GM18511 (cell line): ENCODE data around the gene DNAJC27.

Experiments used
- ATAC-seq: cut with Tn5 transposase; IDR thresholded peaks from one replicate; pipeline ENCODE4 v1.9.1; 2021; ENCODE audit warnings: mild to moderate bottlenecking, moderate library complexity; ENCODE audit not compliant: unreplicated experiment

The DNAJC27 gene

GRCh38 chr2:24971286-24971535 is 544 bp downstream of the DNAJC27 start:
- ATAC-seq = peak; percentile 7

- ATAC-seq = no peak
These were observed 1.1 kb downstream of the DNAJC27 start for GRCh38 chr2:24970483-24971285.

- ATAC-seq = no peak
These were observed 2.0 kb downstream of the DNAJC27 start for GRCh38 chr2:24969784-24970183.

- ATAC-seq = no peak
These were observed 9.9 kb downstream of the DNAJC27 start for GRCh38 chr2:24961903-24962302.

- ATAC-seq = no peak
These were observed 12.0 kb downstream of the DNAJC27 start for GRCh38 chr2:24959761-24960160.

- no peak for ATAC-seq
These were observed 13.3 kb downstream of the DNAJC27 start for GRCh38 chr2:24958411-24958935.

- ATAC-seq = no peak
These were observed 13.8 kb downstream of the DNAJC27 start for GRCh38 chr2:24957976-24958375.

- no peak for ATAC-seq
These were observed 14.5 kb downstream of the DNAJC27 start for GRCh38 chr2:24957221-24957620.

GRCh38 chr2:24955921-24956320 is 15.8 kb downstream of the DNAJC27 start:
- no peak for ATAC-seq

- no peak for ATAC-seq
These were observed 16.5 kb downstream of the DNAJC27 start for GRCh38 chr2:24955232-24955631.

GRCh38 chr2:24950102-24950501 is 21.7 kb downstream of the DNAJC27 start:
- ATAC-seq = no peak

- no peak for ATAC-seq
These were observed 23.2 kb downstream of the DNAJC27 start for GRCh38 chr2:24948506-24948905.

GRCh38 chr2:24947561-24948157 is 24.1 kb downstream of the DNAJC27 start:
- no peak for ATAC-seq

GRCh38 chr2:24945907-24946306 is 25.8 kb downstream of the DNAJC27 start:
- ATAC-seq = no peak

GRCh38 chr2:24943427-24944053 is 28.2 kb downstream of the DNAJC27 start:
- no peak for ATAC-seq

GRCh38 chr2:24939353-24939752 is 32.4 kb downstream of the DNAJC27 start:
- ATAC-seq = no peak

- ATAC-seq = no peak
These were observed 34.5 kb downstream of the DNAJC27 start for GRCh38 chr2:24937236-24937635.

GRCh38 chr2:24935145-24935544 is 36.6 kb downstream of the DNAJC27 start:
- no peak for ATAC-seq

- no peak for ATAC-seq
These were observed 39.0 kb downstream of the DNAJC27 start for GRCh38 chr2:24932715-24933114.

- peak; percentile 85 for ATAC-seq
These were observed 41.0 kb downstream of the DNAJC27 start for GRCh38 chr2:24930768-24931167.

GRCh38 chr2:24929230-24929629 is 42.5 kb downstream of the DNAJC27 start:
- no peak for ATAC-seq

GRCh38 chr2:24928036-24928435 is 43.7 kb downstream of the DNAJC27 start:
- ATAC-seq = no peak
